Mucosa of descending colon (tissue), 3 donors: ENCODE results near the gene VPS13C. TPM values are rescaled to one million over a fixed set of nuclear protein-coding genes. Genes with fewer than 3 reads are reported as not detected.
"Not testable (repeated sequence)": the region's sequence is repeated elsewhere in the genome, so short reads cannot be mapped to it uniquely, and the experiment has no call there.

Experiments
- ATAC-seq: fragments of 200-7000 bp; cut with Tn5 transposase; one replicate; pipeline ENCODE4 v1.9.1; 2020; ENCODE audit warnings: mild to moderate bottlenecking, moderate library complexity
- DNase-seq, 3 donors: peaks; one replicate each; pipeline ENCODE4 v3.0.0-alpha.2; 2020
- H3K36me3 ChIP-seq: fragments of 200-600 bp; one replicate; pipeline ENCODE4 v1.8.0; 2021; ENCODE audit warnings: low read depth, mild to moderate bottlenecking
- H3K4me1 ChIP-seq: fragments of 200-600 bp; one replicate; pipeline ENCODE4 v1.8.0; 2021; ENCODE audit warnings: low read depth, mild to moderate bottlenecking
- H3K4me3 ChIP-seq: fragments of 200-600 bp; one replicate; pipeline ENCODE4 v1.8.0; 2021; ENCODE audit warnings: mild to moderate bottlenecking
- H3K9me3 ChIP-seq: fragments of 200-600 bp; one replicate; pipeline ENCODE4 v1.8.0; 2021; ENCODE audit warnings: mild to moderate bottlenecking
- CTCF ChIP-seq: fragments of 200-600 bp; IDR thresholded peaks from one replicate; pipeline ENCODE4 v1.8.0; 2022; ENCODE audit warnings: antibody characterized with exemption, mild to moderate bottlenecking
- intact Hi-C, 2 donors: fragments of 100-400 bp; cut with DNase I in 1 of 2; cut with micrococcal nuclease in 1 of 2; formaldehyde crosslinking; loops; one replicate each; pipeline versions ENCODE4 v1.11.0 to v1.11.1; 2022; cut with DNase I, micrococcal nuclease
- total RNA-seq, 3 donors: library from RNA; stranded (reverse); fragmentation: NEBNext Ultra II Directional in 2 of 3; extraction: Animal tissue kit (Norgen Biotek cat#: 25700) in 2 of 3; gene quantifications; one replicate each; pipeline versions ENCODE4 v1.2.1 to v1.2.4, GENCODE V29; 2021 to 2023
- donor health status: DM: no; HTN: no; CAD: no; lungs with moderate emphysema.
- donor health status: DM: no; HTN: no; CAD: no.
- donor health status: DM: no; HTN: yes; CAD: no.

The VPS13C gene
- total RNA-seq, 3 donors from 2014 or later: 51.0 to 76.1 (median 57.1) TPM

- Histone ChIP-seq H3K4me1 (no peaks in the 10 kb centered on the region), H3K4me3 (no peak overlapping the region), H3K36me3 (no peaks in the 10 kb centered on the region), H3K9me3 (no peaks in the 10 kb centered on the region)
- ATAC-seq (no peak), DNase-seq (no peak)
- intact Hi-C loops: no loop called here
- no peak for TF ChIP-seq CTCF
Measured at GRCh38 chr15:62026487-62027262, 33.6 kb downstream of the VPS13C start.

- H3K9me3 ChIP-seq: no peaks in the 10 kb centered on the region
- DNase-seq (no peak), ATAC-seq (no peak)
- H3K4me1 ChIP-seq: no peaks in the 10 kb centered on the region
- no peak overlapping the region for H3K4me3 ChIP-seq
- no peaks in the 10 kb centered on the region for H3K36me3 ChIP-seq
- TF ChIP-seq CTCF: no peak
- intact Hi-C loops: no loop called here
Measured at GRCh38 chr15:62021991-62022600, 38.2 kb downstream of the VPS13C start.

GRCh38 chr15:62020576-62021160 is 39.6 kb downstream of the VPS13C start:
- H3K4me1 ChIP-seq: no peaks in the 10 kb centered on the region
- no peak overlapping the region for H3K4me3 ChIP-seq
- no peak for TF ChIP-seq CTCF
- no peaks in the 10 kb centered on the region for H3K36me3 ChIP-seq
- DNase-seq (no peak), ATAC-seq (no peak)
- no peaks in the 10 kb centered on the region for H3K9me3 ChIP-seq
- intact Hi-C loops: no loop called here

- H3K9me3 ChIP-seq, H3K4me3 ChIP-seq, DNase-seq, intact Hi-C loops, H3K4me1 ChIP-seq, ATAC-seq: not testable (repeated sequence)
- peaks cover 14% of the 10 kb centered on the region for H3K36me3 ChIP-seq
Measured at GRCh38 chr15:62005354-62005753, 54.9 kb downstream of the VPS13C start.

GRCh38 chr15:61997786-61998185 is 62.5 kb downstream of the VPS13C start:
- Histone ChIP-seq H3K9me3 (no peaks in the 10 kb centered on the region), H3K4me1 (no peaks in the 10 kb centered on the region), H3K4me3 (no peak overlapping the region), H3K36me3 (no peaks in the 10 kb centered on the region)
- intact Hi-C loops: no loop called here
- TF ChIP-seq CTCF: no peak
- ATAC-seq (no peak), DNase-seq (no peak)

DNA sequence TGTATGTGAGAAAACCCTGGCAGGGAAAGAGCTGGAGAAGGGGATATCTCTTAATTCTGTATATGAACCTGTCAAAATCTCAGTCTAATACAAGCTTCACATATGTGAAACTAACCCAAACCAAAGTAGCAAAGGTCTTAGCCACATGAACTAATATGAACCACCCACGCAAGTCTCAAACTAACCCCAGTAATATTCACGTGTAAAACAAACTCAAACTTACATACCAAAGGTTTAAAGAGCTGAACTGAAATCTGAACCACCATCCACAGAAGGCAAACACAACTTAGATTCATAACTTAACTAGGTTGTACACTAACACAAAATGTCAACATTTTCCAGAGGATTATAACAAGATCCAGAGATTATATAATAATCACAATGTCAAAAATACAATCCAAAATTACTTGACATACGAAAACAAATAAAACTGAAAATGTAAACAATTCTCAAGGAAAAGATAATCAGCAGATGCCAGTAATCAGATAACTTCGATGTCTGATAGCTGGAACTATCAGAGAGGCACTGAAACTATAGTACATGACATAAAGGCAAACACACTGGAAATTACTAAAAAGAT is 64.1 kb downstream of the VPS13C start:
- intact Hi-C loops: no loop called here
- no peak for TF ChIP-seq CTCF
- H3K9me3 ChIP-seq: no peaks in the 10 kb centered on the region

More for the DNA sequence above, 64.1 kb downstream of the VPS13C start:
- Histone ChIP-seq H3K36me3 (no peaks in the 10 kb centered on the region), H3K4me1 (no peaks in the 10 kb centered on the region), H3K4me3 (no peak overlapping the region)
- ATAC-seq (no peak), DNase-seq (no peak)
